SH-SY5Y (cell line): ENCODE data around the gene EXOC7.

Experiments
- GATA2 ChIP-seq: IDR thresholded peaks from 2 replicates; pipeline ENCODE4 v1.6.1; 2011; ENCODE audit warnings: mild to moderate bottlenecking, low read depth, low read length
- GATA3 ChIP-seq: IDR thresholded peaks from 2 replicates; pipeline ENCODE4 v1.6.1; 2011; ENCODE audit warnings: low read depth, mild to moderate bottlenecking, low read length, moderate library complexity

DNA sequence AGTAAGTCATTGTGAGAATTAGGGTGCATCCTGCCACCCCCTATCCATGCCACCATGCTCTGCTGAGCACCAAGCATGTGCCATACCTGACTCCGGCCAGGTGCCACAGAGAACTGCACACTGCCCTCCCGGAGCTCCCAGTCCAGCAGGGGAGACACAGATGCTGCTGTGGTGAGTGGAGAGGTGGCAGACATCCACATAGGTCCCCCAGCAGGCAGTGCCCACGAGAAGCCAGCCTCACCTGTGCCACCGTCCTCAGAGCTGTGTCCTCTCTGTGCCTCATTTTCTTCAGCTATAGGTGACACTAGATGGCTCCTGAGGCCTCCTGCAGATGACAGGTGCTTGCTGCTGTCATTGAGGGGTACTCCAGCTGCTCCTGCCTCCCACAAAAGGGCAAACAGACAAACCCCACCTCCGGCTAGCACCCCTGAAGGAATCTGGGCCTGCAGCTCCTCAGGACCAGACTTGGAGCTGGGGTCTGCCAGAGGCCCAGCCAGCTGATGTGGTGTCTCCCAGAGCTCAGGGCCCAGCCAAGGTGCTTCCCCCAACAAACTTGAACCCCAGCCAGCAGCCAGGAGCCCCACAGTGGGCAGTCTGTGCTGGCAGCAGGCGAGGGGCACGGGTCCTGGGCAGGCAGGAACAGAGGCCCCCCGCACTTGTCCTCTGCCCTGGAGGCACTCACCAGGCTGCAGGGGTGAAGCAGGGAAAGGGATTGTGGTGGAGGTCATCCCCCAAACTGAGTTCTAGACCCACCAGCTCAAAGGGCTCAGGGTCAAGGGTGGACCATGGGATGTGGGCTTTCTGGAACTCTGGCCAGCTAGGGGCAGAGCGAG is 20.4 kb upstream of the EXOC7 start:
- TF ChIP-seq GATA2 (no peak), GATA3 (no peak)
